Fibroblast of lung (primary cell): ENCODE results near the gene MTNR1B.

ENCODE experiments used
- EZH2 ChIP-seq: IDR thresholded peaks from 2 replicates; pipeline ENCODE4 v1.5.1; 2012; ENCODE audit warnings: low read length, control low read depth, mild to moderate bottlenecking; ENCODE audit errors: missing control alignments
- TF ChIP-seq, protein P1 (sequence below), 2 donors: IDR thresholded peaks in 1 of 2; conservative IDR thresholded peaks in 1 of 2; 1 replicate in 1 of 2; 2 replicates in 1 of 2; pipeline ENCODE4 v1.5.1; 2011 to 2012; ENCODE audit warnings: low read length in 2 of 2, control low read depth in 1 of 2, inconsistent platforms in 1 of 2, low read depth in 1 of 2, mild to moderate bottlenecking in 1 of 2

DNA sequence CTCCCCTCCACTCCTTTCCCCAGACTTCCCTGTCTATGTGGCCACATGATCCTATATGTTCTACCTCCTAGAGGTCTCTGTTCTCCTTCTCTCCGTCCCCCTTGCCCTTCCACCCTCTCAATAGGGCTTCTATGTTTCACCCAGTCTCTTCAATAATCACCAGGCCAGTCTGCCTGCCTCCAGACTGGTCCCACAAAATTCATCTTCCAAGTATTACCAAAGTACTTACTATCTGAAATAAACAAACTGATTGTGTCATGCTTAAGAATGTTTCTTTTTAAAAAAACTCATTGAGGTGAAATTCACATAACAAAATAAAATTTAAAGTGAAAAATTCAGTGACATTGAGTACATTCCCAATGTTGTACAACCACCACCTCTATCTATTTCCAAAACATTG, 44.2 kb downstream of the MTNR1B start:
- TF ChIP-seq, protein P1, sequence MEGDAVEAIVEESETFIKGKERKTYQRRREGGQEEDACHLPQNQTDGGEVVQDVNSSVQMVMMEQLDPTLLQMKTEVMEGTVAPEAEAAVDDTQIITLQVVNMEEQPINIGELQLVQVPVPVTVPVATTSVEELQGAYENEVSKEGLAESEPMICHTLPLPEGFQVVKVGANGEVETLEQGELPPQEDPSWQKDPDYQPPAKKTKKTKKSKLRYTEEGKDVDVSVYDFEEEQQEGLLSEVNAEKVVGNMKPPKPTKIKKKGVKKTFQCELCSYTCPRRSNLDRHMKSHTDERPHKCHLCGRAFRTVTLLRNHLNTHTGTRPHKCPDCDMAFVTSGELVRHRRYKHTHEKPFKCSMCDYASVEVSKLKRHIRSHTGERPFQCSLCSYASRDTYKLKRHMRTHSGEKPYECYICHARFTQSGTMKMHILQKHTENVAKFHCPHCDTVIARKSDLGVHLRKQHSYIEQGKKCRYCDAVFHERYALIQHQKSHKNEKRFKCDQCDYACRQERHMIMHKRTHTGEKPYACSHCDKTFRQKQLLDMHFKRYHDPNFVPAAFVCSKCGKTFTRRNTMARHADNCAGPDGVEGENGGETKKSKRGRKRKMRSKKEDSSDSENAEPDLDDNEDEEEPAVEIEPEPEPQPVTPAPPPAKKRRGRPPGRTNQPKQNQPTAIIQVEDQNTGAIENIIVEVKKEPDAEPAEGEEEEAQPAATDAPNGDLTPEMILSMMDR (conservative IDR thresholded peaks at IDR 0.05 in 1 of 2, IDR thresholded peaks at IDR 0.05 in 1 of 2; ENCODE audit: low read depth in 1 of 2, low read length in 2 of 2), result no peak
- TF ChIP-seq EZH2, result no peak
